Tibial artery (tissue), 4 donors: ENCODE results near the gene ODAPH.
"Not testable (repeated sequence)": the region's sequence is repeated elsewhere in the genome, so short reads cannot be mapped to it uniquely, and the experiment has no call there.

Experiments used
- DNase-seq, 2 donors: peaks; one replicate each; pipeline ENCODE4 v3.0.0-alpha.2; 2019
- H3K27ac ChIP-seq, 2 donors: fragments of 200-600 bp; sonication (generic) in 1 of 2; 1 replicate in 1 of 2; 2 replicates in 1 of 2; pipeline ENCODE4 v1.5.1; 2018 to 2019; ENCODE audit warnings: mild to moderate bottlenecking in 1 of 2
- H3K27me3 ChIP-seq, 2 donors: fragments of 200-600 bp; sonication (generic) in 1 of 2; one replicate each; pipeline versions ENCODE4 v1.5.1 to v1.6.0; 2016 to 2019
- H3K36me3 ChIP-seq, 3 donors: fragments of 200-600 bp; sonication (generic) in 2 of 3; one replicate each; pipeline ENCODE4 v1.5.1; 2016 to 2019; ENCODE audit warnings: mild to moderate bottlenecking in 2 of 3
- H3K4me1 ChIP-seq, 4 donors: fragments of 200-600 bp; sonication (generic) in 2 of 4; 1 replicate in 3 of 4; 2 replicates in 1 of 4; pipeline ENCODE4 v1.5.1; 2016 to 2019
- H3K4me3 ChIP-seq, 2 donors: fragments of 200-600 bp; sonication (generic) in 1 of 2; 1 replicate in 1 of 2; 2 replicates in 1 of 2; pipeline ENCODE4 v1.5.1; 2018 to 2019; ENCODE audit warnings: mild to moderate bottlenecking in 2 of 2
- H3K9me3 ChIP-seq, 3 donors: fragments of 200-600 bp; sonication (generic) in 1 of 3; one replicate each; pipeline ENCODE4 v1.5.1; 2016 to 2019
- intact Hi-C: fragments of 100-400 bp; cut with DNase I; formaldehyde crosslinking; loops from one replicate; pipeline ENCODE4 v1.15.0; 2023; ENCODE audit warnings: low total_unique reads
- TF ChIP-seq, protein P1 (sequence below), 2 experiments: fragments of 200-600 bp in 1 of 2; fragments of 450-650 bp in 1 of 2; IDR thresholded peaks; one replicate each; pipeline ENCODE4 v1.5.1; 2017 to 2019; ENCODE audit warnings: antibody characterized with exemption in 2 of 2, mild to moderate bottlenecking in 1 of 2, moderate library complexity in 1 of 2

The ODAPH gene

DNA sequence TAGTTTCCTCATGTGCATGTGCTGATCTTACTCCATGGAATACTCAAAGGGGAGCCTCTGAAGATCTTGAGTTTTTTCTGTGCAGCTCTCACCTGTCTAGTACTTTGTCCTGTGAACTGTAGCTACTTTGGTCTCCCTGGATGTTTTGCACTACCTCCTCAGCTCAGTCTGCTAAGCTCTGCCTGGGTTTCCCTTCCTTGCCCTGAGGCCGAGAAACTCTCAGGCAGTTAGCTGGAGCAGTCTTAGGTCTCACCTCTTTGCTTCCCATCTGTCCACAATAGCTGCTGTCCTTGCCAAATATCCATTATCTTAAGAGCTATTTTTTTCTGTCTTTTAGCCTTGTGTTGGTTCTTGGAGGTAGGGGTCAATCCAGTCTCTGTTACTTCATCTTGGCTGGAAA is 30.0 kb upstream of the ODAPH start:
- Histone ChIP-seq H3K4me1 (no peaks in the 10 kb centered on the region), H3K9me3 (no peaks in the 10 kb centered on the region), H3K27me3 (no peaks in the 10 kb centered on the region), H3K27ac (no peak overlapping the region), H3K36me3 (peaks cover 59 to 89% (median 74%) of the 10 kb centered on the region in 3 donors), H3K4me3 (no peak overlapping the region)
- intact Hi-C loops = no loop called here
- TF ChIP-seq, protein P1, sequence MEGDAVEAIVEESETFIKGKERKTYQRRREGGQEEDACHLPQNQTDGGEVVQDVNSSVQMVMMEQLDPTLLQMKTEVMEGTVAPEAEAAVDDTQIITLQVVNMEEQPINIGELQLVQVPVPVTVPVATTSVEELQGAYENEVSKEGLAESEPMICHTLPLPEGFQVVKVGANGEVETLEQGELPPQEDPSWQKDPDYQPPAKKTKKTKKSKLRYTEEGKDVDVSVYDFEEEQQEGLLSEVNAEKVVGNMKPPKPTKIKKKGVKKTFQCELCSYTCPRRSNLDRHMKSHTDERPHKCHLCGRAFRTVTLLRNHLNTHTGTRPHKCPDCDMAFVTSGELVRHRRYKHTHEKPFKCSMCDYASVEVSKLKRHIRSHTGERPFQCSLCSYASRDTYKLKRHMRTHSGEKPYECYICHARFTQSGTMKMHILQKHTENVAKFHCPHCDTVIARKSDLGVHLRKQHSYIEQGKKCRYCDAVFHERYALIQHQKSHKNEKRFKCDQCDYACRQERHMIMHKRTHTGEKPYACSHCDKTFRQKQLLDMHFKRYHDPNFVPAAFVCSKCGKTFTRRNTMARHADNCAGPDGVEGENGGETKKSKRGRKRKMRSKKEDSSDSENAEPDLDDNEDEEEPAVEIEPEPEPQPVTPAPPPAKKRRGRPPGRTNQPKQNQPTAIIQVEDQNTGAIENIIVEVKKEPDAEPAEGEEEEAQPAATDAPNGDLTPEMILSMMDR (IDR thresholded peaks at IDR 0.05) = no peak
- DNase-seq = no peak

DNA sequence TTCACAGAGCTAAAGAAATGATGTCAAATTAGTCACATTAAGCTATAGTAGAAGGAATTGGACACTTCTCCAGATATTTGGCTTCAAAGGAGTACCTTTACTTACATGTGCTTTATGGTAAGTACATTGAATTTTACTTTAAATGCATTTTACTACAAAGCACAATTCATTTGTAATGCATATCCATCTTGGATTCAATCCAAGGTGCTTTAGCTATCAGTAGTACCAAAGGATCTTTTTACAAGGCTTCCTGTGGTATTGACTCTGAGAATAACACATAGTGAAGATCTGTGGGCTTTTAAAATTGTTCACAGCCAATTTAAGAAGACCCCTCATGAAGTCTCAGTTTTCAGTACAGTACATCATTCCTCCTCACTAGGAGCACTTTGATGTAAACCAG is 28.4 kb upstream of the ODAPH start:
- Histone ChIP-seq H3K36me3 (peaks cover 65 to 93% (median 79%) of the 10 kb centered on the region in 3 donors), H3K4me3 (no peak overlapping the region)
- intact Hi-C loops = no loop called here

DNA sequence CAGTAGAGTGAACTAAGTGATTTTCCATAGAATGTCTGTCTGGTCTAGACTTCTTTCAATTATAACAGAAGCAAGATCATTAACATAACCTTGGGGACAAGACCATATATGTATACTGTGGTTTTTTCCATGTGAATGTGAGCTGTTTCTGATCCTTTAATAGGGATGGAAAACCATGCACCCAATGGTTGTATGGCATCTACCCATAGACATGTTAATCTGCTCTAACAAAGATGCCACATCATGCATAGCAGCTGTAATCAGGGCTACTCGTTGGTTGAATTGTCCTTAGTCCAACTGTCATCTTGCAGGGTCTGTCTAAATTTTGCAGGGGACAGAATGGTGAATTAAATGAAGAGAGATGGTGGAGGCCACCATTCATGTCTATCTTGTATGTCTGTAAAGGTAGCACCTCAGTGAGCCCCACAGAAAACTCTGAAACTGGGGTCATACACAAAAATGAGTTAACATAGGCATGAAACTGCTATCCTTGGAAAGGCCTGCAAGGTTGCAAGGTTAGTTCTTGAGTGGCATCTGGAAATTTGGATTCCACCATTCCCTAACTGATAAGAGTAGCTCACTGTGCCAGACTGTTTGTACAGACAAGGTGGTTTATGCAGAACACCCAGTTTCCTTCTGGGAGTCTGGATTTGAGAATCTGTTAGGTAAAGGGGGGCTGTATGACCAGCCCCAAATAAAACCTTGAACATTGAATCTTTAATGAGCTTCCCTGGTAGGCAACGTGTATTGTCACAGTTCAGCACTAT is 25.1 kb upstream of the ODAPH start:
- intact Hi-C loops = no loop called here
- TF ChIP-seq, protein P1 (IDR thresholded peaks at IDR 0.05) = no peak
- DNase-seq = no peak
- Histone ChIP-seq H3K36me3 (peaks cover 67 to 77% (median 77%) of the 10 kb centered on the region in 3 donors), H3K27me3 (no peaks in the 10 kb centered on the region), H3K9me3 (no peaks in the 10 kb centered on the region), H3K27ac (no peak overlapping the region), H3K4me3 (no peak overlapping the region), H3K4me1 (no peaks in the 10 kb centered on the region)

More for the DNA sequence above, 28.4 kb upstream of the ODAPH start:
- TF ChIP-seq, protein P1 (IDR thresholded peaks at IDR 0.05) = no peak
- Histone ChIP-seq H3K9me3 (no peaks in the 10 kb centered on the region), H3K27me3 (no peaks in the 10 kb centered on the region), H3K27ac (no peak overlapping the region), H3K4me1 (no peaks in the 10 kb centered on the region)
- DNase-seq = no peak

DNA sequence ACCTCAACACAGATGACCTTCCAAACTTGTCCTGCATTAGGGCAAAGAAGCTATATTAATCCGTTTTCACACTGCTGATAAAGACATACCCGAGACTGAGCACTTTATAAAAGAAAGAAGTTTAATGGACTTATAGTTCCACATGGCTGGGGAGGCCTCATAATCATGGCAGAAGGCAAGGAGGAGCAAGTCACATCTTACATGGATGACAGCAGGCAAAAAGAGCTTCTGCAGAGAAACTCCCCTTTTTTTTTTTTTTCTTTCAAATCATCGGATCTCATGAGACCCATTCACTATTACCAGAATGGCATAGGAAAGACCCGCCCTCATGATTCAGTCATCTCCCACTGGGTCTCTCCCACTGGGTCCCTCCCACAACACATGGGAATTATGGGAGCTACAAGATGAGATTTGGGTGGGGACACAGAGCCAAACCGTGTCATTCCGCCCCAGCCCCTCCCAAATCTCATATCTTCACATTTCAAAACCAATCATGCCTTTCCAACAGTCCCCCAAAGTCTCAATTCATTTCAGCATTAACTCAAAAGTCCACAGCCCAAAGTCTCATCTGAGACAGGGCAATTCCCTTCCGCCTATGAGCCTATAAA is 24.2 kb upstream of the ODAPH start:
- H3K27ac ChIP-seq, DNase-seq, H3K9me3 ChIP-seq, H3K4me3 ChIP-seq, intact Hi-C loops, H3K27me3 ChIP-seq, H3K4me1 ChIP-seq: not testable (repeated sequence)
- peaks cover 58 to 69% (median 68%) of the 10 kb centered on the region in 3 donors for H3K36me3 ChIP-seq

DNA sequence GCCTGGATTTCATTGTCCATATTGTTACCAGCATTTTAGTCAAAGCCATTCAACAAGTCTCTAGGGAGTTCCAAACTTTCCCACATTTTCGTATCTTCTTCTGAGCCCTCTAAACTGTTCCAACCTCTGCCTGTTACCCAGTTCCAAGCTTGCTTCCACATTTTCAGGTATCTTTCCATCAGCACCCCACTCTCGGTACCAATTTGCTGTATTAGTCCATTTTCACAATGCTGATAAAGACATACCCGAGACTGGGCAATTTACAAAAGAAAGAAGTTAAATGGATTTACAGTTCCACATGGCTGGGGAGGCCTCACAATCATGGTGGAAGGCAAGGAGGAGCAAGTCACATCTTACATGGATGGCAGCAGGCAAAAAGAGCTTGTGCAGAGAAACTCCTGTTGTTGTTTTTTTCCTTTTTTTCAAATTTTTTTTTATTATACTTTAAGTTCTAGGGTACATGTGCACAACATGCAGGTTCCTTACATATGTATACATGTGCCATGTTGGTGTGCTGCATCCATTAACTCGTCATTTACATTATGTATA is 22.5 kb upstream of the ODAPH start:
- intact Hi-C loops, H3K9me3 ChIP-seq, H3K27ac ChIP-seq, H3K4me3 ChIP-seq, H3K4me1 ChIP-seq, H3K27me3 ChIP-seq, DNase-seq: not testable (repeated sequence)
- H3K36me3 ChIP-seq = peaks cover 47 to 52% (median 51%) of the 10 kb centered on the region in 3 donors

DNA sequence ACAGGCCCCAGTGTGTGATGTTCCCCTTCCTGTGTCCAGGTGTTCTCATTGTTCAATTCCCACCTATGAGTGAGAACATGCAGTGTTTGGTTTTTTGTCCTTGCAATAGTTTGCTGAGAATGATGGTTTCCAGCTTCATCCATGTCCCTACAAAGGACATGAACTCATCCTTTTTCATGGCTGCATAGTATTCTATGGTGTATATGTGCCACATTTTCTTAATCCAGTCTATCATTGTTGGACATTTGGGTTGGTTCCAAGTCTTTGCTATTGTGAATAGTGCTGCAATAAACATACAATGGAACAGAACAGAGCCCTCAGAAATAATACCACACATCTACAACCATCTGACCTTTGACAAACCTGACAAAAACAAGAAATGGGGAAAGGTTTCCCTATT is 21.9 kb upstream of the ODAPH start:
- H3K27me3 ChIP-seq, H3K4me1 ChIP-seq, DNase-seq, intact Hi-C loops, H3K27ac ChIP-seq, H3K4me3 ChIP-seq, H3K9me3 ChIP-seq: not testable (repeated sequence)
- H3K36me3 ChIP-seq = peaks cover 43 to 48% (median 46%) of the 10 kb centered on the region in 3 donors

DNA sequence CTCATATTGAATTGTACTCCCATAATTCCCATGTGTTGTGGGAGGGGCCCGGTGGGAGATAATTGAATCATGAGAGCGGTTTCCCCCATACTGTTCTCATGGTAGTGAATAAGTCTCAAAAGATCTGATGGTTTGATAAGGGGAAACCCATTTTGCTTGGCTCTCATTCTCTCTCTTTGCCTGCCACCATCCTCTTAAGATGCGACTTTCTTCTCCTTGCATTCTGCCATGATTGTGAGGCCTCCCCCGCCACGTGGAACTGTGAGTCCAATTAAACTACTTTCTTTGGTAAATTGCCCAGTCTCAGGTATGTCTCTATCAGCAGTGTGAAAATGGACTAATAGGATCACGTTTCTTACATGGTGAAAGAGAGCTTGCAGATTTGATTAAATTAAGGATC is 18.6 kb upstream of the ODAPH start:
- H3K4me3 ChIP-seq, H3K27me3 ChIP-seq, H3K4me1 ChIP-seq, H3K27ac ChIP-seq, DNase-seq, intact Hi-C loops, H3K9me3 ChIP-seq: not testable (repeated sequence)
- H3K36me3 ChIP-seq = peaks cover 14 to 29% (median 15%) of the 10 kb centered on the region in 3 donors
